NOMO-1 treated with DMSO at 0.1 percent for 48 hours (cell line): ENCODE measurements around the gene MAPKBP1.
"Not testable (repeated sequence)": the region's sequence is repeated elsewhere in the genome, so short reads cannot be mapped to it uniquely, and the experiment has no call there.

Experiments
- DNase-seq: peaks from one replicate; lab custom pipeline; 2025; ENCODE audit not compliant: unreplicated experiment; lab: John Stamatoyannopoulos, UW

The MAPKBP1 gene

GRCh38 chr15:41774062-41774881 is at the start of gene MAPKBP1:
TSS of gene MAPKBP1 (plus strand) at chr15:41774484. CDS start at chr15:41775276, 792 bp downstream.
- DNase-seq, result peak; percentile 99

GRCh38 chr15:41727143-41727542 is 47.1 kb upstream of the MAPKBP1 start:
- DNase-seq, result no peak

- not testable (repeated sequence) for DNase-seq
Measured at GRCh38 chr15:41728061-41728460, 46.2 kb upstream of the MAPKBP1 start.

DNA sequence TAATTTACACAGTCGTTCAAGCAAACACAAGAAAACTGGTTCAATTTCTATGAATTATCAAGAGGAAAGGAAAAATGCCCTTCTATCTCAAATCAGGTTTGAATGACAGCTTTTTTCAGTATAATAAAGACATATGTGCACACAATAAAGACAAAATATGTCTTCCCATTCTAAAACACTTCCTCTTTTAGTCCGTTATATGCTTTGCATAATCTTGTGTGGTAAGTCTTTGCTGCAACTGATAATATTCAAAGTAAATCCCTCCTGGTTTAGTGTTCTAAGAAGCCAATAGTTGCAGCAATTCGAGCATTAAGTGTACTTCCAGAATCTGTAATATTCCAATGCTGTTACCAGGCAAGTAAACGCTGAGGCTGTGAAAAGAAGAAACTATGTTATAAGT is 43.7 kb upstream of the MAPKBP1 start:
- DNase-seq, result peak; percentile 71

DNA sequence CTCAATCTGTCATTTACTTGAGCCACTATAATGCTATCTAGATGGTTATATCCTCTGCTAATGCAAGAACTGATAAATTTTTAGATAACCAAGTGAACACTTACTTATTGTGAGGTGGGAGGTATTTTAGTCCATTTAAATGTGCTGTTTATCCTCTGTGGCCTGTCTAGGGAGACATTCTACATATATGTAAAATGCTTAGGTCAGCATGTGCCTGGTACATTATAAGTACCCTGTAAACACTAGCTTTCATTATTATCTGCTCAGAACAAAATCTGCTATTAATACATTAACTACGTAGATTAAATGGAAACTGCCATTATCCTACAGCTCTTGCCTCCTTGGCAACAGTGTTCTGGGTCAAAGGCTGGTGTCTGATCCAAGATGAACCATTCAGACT is 41.8 kb upstream of the MAPKBP1 start:
- DNase-seq, result no peak

DNA sequence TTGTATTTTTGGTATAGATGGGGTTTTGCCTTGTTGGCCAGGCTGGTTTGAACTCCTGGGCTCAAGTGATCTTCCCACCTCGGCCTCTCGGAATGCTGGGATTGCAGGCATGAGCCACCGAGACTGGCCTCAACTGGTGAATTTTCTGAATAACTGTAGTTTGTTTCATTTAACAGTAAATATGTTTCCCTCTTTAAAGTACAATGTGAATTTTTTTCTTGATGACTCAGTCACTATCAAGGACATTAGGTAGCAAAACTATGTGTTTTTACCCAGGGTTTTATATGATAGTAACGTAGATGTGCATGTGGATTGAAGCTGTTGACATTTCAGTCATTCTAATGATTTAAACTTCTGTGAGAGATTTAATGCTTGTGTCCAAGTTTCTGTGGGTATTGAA is 40.2 kb upstream of the MAPKBP1 start:
- DNase-seq, result no peak

GRCh38 chr15:41735046-41735445 is 39.2 kb upstream of the MAPKBP1 start:
- no peak for DNase-seq

DNA sequence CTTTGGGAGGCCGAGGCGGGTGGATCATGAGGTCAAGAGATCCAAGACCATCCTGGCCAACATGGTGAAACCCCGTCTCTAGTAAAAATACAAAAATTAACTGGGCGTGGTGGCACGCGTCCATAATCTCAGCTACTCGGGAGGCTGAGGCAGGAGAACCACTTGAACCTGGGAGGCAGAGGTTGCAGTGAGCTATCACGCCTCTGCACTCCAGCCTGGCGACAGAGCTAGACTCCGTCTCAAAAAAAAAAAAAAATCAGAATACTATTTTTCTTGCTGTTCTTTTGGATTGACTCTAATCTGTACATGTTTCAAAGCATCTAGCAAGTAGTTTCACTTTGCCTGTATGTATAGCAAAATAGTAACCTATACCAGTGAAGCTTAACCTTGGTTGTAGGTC is 38.8 kb upstream of the MAPKBP1 start:
- DNase-seq, result not testable (repeated sequence)

DNA sequence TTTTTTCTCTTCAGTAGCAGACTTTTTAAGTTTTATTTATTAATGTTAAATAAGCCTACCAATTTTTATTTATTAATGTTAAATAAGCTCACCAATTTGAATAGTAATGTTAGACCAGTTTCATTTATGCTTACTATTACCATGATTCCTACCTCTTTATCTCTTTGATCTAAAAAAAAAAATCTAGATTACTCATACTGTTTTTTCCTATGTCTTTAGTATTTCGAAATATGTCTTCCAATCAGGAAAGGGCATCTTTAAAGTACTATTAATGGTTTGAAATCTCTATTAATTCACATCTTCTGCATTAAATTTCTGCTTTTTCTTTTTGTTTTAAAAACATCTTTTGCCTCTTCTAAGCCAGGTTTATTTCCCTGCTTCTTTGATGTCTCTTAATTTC is 27.5 kb upstream of the MAPKBP1 start:
- DNase-seq, result no peak

GRCh38 chr15:41756198-41756597 is 18.1 kb upstream of the MAPKBP1 start:
- no peak for DNase-seq

DNA sequence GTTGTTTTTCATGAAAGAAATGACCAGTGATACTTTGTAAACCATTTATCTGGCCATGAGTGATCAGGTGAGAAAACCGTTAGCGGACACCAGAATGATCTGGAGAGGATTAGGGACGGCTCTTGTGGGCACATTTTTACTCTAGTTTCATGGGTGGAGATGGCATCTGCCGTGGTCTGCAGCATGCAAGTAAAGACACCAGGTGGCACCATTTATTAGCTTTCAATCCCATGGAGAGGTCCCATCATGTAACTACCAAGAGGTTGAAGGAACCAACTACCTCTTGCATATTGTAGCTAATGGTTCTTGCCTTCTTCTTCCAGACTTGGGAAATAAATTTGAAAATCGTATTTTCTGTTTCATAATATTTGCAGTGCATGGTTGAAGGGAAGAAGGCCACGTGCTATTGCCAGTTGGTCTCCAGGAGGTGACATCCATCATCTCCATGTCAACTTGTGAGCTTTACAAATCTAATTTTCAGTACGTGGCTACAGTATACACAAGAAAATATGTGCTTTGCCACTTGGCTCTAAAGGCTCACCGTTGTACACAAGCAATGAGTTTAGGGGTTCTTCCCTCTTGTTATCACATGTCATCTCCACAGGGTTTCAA is 1.5 kb upstream of the MAPKBP1 start:
- DNase-seq, result peak; percentile 65

DNA sequence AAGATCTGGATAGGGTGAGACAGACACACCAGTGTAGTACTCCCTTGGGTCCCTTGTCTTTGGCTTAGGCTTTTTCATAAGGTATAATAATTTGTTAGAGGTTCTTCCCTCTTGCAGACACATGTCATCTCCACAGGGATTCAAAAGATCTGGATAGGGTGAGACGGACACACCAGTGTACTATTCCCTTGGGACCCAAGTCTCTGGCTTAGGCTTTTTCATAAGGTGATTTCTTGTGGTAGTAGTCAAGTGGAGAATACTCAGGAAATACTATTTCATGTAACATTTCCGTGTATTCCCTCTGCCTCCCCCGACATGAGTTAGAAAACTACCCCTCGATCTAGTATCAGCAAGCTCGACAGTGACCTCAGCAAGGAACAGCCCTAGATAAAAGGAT is 954 bp upstream of the MAPKBP1 start:
- no peak for DNase-seq

DNA sequence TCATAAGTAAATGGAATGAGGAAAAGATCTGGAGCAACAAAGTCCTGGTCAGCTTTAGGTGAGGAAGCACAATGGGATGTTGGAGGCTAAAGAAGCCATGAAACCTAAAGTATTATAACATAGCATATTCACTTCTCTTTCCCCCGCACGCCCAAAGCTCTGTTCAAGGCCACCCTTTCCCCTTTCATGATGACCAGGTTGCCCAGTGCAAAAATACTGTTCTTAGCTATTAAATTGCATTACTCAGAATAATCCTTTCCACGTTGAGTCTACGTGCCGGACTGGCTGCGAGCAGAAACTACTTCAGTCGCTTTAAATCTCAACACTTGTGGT is 589 bp upstream of the MAPKBP1 start:
- no peak for DNase-seq

- peak; percentile 49 for DNase-seq
Measured at GRCh38 chr15:41774882-41775417, 666 bp downstream of the MAPKBP1 start.

DNA sequence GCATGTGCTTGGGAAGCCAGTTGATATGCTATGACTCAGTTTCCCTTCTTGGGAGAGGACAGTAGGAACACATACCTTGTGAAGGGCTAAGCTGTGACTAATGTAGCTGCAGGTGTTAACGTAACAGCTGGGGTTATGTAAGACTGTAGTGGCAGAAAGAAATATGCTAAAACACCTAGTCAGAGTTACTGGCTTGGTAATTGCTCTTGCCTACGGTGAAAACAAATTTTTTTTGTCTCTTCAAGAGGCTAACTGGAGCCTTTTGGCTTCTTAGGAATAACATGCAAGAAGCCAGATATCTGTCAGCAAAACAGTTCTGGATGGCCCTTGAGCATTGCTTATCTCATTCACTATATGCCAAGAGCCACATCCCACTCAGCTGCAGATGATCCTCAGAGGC is 1.4 kb downstream of the MAPKBP1 start:
- no peak for DNase-seq

DNA sequence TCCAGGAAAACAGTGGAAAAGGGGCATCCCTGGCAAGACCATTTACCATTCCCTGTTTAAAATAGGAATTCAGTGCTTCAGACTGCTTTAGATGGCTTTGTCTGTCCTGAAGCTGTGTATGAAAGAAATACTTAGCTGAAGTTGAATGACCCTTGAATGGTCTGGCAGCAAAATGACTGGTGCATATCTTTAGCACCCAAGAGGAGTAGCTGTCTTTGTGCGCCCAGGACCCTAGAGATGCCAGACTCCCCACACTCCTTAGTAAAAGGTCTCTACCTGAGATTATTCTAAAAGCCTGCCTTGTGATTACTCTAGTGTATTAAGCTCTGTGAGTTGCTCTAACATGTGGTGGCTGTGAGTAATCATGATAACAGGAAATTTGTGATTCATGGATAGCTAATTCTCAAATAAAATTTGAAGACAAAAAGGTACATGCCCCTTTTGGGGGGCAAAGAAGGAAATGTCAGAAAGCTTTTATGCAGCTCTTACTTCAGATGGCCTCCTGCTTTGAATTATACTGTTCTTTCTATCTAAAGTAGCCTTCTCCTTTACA is 3.2 kb downstream of the MAPKBP1 start:
- DNase-seq, result no peak

DNA sequence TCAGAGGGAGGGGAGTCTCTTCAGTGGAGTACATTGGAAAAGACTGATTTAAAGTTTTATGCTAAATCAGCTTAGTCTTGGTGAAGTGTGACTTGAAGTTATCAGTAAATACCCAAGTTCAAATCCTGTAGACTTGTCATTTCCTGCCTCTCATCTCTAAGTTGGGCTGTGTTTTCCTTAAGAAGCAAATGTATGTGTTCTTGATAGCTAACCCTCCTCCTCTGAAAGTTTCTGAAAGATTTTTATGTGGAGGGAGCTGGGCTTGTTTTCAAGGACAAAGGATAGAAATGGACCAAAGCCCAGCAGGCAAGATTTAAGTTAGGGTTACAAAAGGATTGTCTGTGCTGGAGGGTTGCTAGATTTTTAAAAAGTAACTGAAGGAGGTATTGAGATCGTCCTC is 4.2 kb downstream of the MAPKBP1 start:
- DNase-seq, result no peak

- no peak for DNase-seq
Measured at GRCh38 chr15:41779662-41780157, 5.4 kb downstream of the MAPKBP1 start.

DNA sequence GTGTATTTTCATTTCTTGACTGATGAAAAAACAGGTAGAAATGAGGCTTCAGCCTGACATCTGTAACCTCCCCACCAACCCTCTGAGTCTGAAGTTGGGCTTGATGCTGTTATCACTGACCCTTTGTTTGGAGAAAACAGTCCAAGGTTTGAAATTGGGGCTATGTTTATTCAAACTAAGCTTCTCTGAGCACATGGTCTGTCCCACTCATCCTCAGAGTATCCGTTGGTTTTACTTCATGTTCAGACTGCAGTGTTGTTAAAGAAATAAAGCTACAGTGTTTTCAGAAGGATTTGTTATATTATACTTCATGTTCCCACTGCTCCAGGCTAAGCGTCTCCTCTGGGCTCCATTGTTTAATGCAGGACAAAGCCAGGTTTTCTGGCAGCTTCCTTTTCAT is 6.0 kb downstream of the MAPKBP1 start:
- DNase-seq, result no peak

DNA sequence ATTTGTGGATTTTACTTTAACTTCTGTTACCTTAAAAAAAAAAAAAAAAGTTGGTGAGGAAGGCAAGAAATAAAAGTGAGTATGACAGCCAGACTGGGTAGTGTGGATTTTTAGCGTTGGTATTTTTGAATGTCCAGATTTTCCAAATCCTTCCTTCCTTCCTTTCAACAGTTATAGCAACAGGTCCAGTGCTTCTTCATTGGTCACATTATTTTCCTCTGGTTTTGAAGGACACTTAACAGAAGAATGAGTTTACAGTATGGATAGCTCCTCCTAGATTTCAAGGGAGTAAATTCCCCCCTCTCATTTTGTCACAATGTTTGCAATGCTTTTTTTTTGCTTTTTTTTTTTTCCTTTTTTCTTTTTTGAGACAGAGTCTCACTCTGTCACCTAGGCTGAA is 6.4 kb downstream of the MAPKBP1 start:
- DNase-seq, result no peak

GRCh38 chr15:41782371-41783282 is 8.3 kb downstream of the MAPKBP1 start:
- no peak for DNase-seq
